GM12878 (cell line): ENCODE measurements around the gene ABHD8. TPM values are rescaled to one million over a fixed set of nuclear protein-coding genes. Genes with fewer than 3 reads are reported as not detected.

ENCODE experiments used
- ATAC-seq: fragments of 200-7000 bp; cut with Tn5 transposase; 3 replicates; pipeline ENCODE4 v1.9.1; 2020; ENCODE audit warnings: mild to moderate bottlenecking, moderate library complexity
- BruUV-seq: library from RNA; stranded (reverse); fragments of 400-500 nt; replicated peaks from 2 replicates; lab custom pipeline; 2021; lab: Mats Ljungman, UMichigan
- CTCF ChIA-PET: fragments of 300-600 bp; sonication (Branson Sonifier 250); formaldehyde crosslinking; extraction: SDS; loops from one replicate; lab custom pipeline; 2021; ENCODE audit warnings: inconsistent platforms; lab: Yijun Ruan, JAX
- POLR2A ChIA-PET: fragments of 350-600 bp; formaldehyde crosslinking; extraction: SDS; loops from one replicate; lab custom pipeline; 2021; ENCODE audit warnings: inconsistent platforms; lab: Charles Lee
- RAD21 ChIA-PET: fragments of 300-600 bp; sonication (Branson Sonifier 250); formaldehyde crosslinking; loops from one replicate; lab custom pipeline; 2023; ENCODE audit warnings: antibody characterized with exemption; ENCODE audit not compliant: unreplicated experiment; lab: Charles Lee
- SMC1A ChIA-PET: fragments of 300-600 bp; sonication (Branson Sonifier 250); formaldehyde crosslinking; loops from one replicate; lab custom pipeline; 2023; ENCODE audit not compliant: unreplicated experiment, uncharacterized antibody; lab: Charles Lee
- DNase-seq: peaks from one replicate; pipeline ENCODE4 v3.0.0-alpha.2; 2011; ENCODE audit warnings: low read depth, low spot score
- FAIRE-seq: peaks from 3 replicates; lab custom pipeline; 2011; peaks lifted over from hg19 to GRCh38; lab: Jason Lieb, UNC
- H2AFZ ChIP-seq: 2 replicates; pipeline ENCODE4 v1.6.0; 2011; ENCODE audit warnings: low read depth, low read length, control low read depth; ENCODE audit not compliant: control insufficient read depth
- H3K27ac ChIP-seq: 2 replicates; pipeline ENCODE4 v1.5.1; 2011; ENCODE audit warnings: control low read depth; ENCODE audit not compliant: control insufficient read depth, insufficient read depth
- H3K27me3 ChIP-seq, 2 experiments: replicated peaks in 1 of 2; 2 replicates each; pipeline versions ENCODE4 v1.6.0 to v1.6.1; 2011; ENCODE audit warnings: low read length in 1 of 2; ENCODE audit not compliant: control insufficient read depth in 2 of 2, insufficient read depth in 2 of 2
- H3K36me3 ChIP-seq, 2 experiments: 2 replicates each; pipeline ENCODE4 v1.5.1; 2011; ENCODE audit warnings: low read length in 1 of 2; ENCODE audit not compliant: control insufficient read depth in 2 of 2, insufficient read depth in 2 of 2
- H3K4me1 ChIP-seq: 2 replicates; pipeline ENCODE4 v1.6.1; 2011; ENCODE audit warnings: mild to moderate bottlenecking, low read length, moderate library complexity, mixed read lengths; ENCODE audit not compliant: control insufficient read depth, insufficient read depth
- H3K4me2 ChIP-seq: 2 replicates; pipeline ENCODE4 v1.6.0; 2011; ENCODE audit warnings: control low read depth; ENCODE audit not compliant: control insufficient read depth, insufficient read depth
- H3K4me3 ChIP-seq: fragments of 200-600 bp; sonication (generic); 2 replicates; pipeline ENCODE4 v1.5.1; 2016
- H3K79me2 ChIP-seq: 2 replicates; pipeline ENCODE4 v1.6.0; 2011; ENCODE audit warnings: low read length; ENCODE audit not compliant: control insufficient read depth, insufficient read depth
- H3K9ac ChIP-seq: 2 replicates; pipeline ENCODE4 v1.8.0; 2011; ENCODE audit warnings: low read length, control low read depth, mixed read lengths; ENCODE audit not compliant: control insufficient read depth, insufficient read depth
- H3K9me3 ChIP-seq: replicated peaks from 3 replicates; pipeline ENCODE4 v1.5.1; 2011; ENCODE audit warnings: mild to moderate bottlenecking, low read length; ENCODE audit not compliant: control insufficient read depth, insufficient read depth
- H4K20me1 ChIP-seq: 2 replicates; pipeline ENCODE4 v1.6.0; 2011; ENCODE audit not compliant: control insufficient read depth, insufficient read depth
- CREB1 ChIP-seq: IDR thresholded peaks from 2 replicates; pipeline ENCODE4 v1.6.1; 2012; ENCODE audit warnings: low read depth, mild to moderate bottlenecking, inconsistent platforms
- EZH2 ChIP-seq: IDR thresholded peaks from 2 replicates; pipeline ENCODE4 v1.6.1; 2012; ENCODE audit warnings: low read depth, mild to moderate bottlenecking, control low read depth, inconsistent platforms, low read length, borderline replicate concordance; ENCODE audit not compliant: control insufficient read depth
- NR2F1 ChIP-seq: fragments of 450-650 bp; conservative IDR thresholded peaks from 2 replicates; pipeline ENCODE4 v1.6.1; 2017; ENCODE audit warnings: mild to moderate bottlenecking
- RFX5 ChIP-seq: IDR thresholded peaks from 2 replicates; pipeline ENCODE4 v1.6.1; 2011; ENCODE audit warnings: low read depth, low read length, improper control_type of control experiment
- SMARCA5 ChIP-seq: fragments of 450-650 bp; IDR thresholded peaks from 2 replicates; pipeline ENCODE4 v1.6.1; 2017; ENCODE audit warnings: mild to moderate bottlenecking
- SPI1 ChIP-seq: IDR thresholded peaks from 2 replicates; pipeline ENCODE4 v1.6.1; 2011; ENCODE audit warnings: low read depth, mild to moderate bottlenecking, low read length, moderate library complexity, borderline replicate concordance; ENCODE audit not compliant: insufficient read depth
- YBX1 ChIP-seq: fragments of 450-650 bp; IDR thresholded peaks from 2 replicates; pipeline ENCODE4 v1.6.1; 2016; ENCODE audit warnings: antibody characterized with exemption
- ZBED1 ChIP-seq: IDR thresholded peaks from 2 replicates; pipeline ENCODE4 v1.6.1; 2016; ENCODE audit warnings: borderline replicate concordance
- WGBS: methylation state at CpG from one replicate; pipeline ENCODE4 v1.1.6; 2016; ENCODE audit warnings: low lambda C conversion rate; ENCODE audit not compliant: insufficient replicate concordance, insufficient coverage; ENCODE audit errors: missing lambda C conversion rate; 5-methylcytosine and 5-hydroxymethylcytosine counted together
- in situ Hi-C: fragments of 300-500 bp; cut with MboI; formaldehyde crosslinking; loops from 9 replicates; pipeline ENCODE4 v1.14.3; 2018; ENCODE audit warnings: mixed read lengths
- intact Hi-C: fragments of 100-400 bp; cut with micrococcal nuclease; formaldehyde crosslinking; loops from one replicate; pipeline ENCODE4 v1.14.2; 2022; ENCODE audit not compliant: unreplicated experiment
- polyA plus RNA-seq, 11 experiments: library from polyadenylated mRNA; depleted of rRNA in 4 of 11; unstranded in 6 of 11; stranded (reverse) in 5 of 11; fragments of >200 nt; fragmentation: Nextera tagmentation in 4 of 11; fragmentation: Illumina TruSeq in 1 of 11; extraction: Ambion mirVana in 4 of 11; extraction: Trizol in 1 of 11; gene quantifications; 1 replicate in 1 of 11; 2 replicates in 10 of 11; pipeline versions ENCODE4 v1.2.1 to v1.2.3, GENCODE V29; 2011 to 2016; ENCODE audit warnings: inconsistent platforms in 2 of 11, missing spikeins in 2 of 11, low read depth in 1 of 11
- total RNA-seq, 4 experiments: library from RNA; depleted of rRNA in 3 of 4; stranded (reverse); fragments of >200 nt in 3 of 4; fragmentation: Illumina TruSeq in 1 of 4; extraction: Trizol in 1 of 4; gene quantifications; 2 replicates each; pipeline versions ENCODE4 v1.2.1 to v1.2.3, GENCODE V29; 2013 to 2021
- TF ChIP-seq, protein P1 (sequence below): fragments of 450-650 bp; formaldehyde crosslinking; IDR thresholded peaks from 2 replicates; pipeline ENCODE4 v1.5.0; 2022; ENCODE audit warnings: mild to moderate bottlenecking, missing genetic modification characterization

ABHD8 gene
- total and polyA plus RNA-seq, 10 of the 15 experiments (the other 5 are each of a cell fraction or from before 2014, with no cell fraction given) = 0.03 to 12.5 (median 6.0) TPM

DNA sequence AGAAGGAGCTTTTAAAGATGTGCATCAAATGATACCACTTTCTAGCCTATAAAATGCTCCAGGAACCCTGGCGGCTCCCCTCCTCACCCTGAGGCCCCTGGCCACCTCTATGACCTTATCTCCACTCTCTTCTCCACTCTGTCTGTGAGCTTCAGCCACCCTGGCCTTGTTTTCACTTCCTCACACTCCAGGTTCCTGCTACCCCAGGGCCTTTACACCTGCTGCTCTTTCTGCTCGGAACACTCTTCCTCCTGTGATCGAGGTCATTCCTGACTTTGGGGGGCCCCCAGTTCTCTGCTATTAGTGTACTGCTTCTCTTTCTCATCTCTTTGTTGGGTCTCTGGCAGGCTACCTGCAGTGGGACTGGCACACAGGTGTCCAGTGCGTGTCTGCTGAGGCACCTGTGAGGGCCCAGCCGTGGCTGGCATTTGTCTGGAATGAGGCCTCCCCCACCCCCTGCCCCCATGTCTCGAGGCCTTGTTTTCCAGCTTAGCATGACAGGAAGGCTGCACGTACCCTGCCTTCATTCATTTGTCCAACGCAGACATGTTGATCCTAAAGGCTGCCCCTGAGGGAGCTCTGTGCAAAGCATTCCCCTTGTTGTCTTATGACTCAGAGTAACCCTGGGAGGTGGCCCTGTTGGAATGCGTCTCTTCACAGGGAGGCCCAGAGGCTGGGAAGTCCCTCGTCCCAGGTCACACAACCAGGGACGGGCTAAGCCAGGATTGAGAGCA, 8.4 kb upstream of the ABHD8 start:
- BruUV-seq = no TSS peak
- ChIA-PET SMC1A (no interaction called here), RAD21 (no interaction called here), POLR2A (no interaction called here), CTCF (no interaction called here)
- 97% methylated on average over 11 of the region's 11 CpGs for WGBS
- peak overlapping the region; percentile 44; the same call in 1 of the 2 replicates for H3K4me2 ChIP-seq
- peaks cover 15% of the 10 kb centered on the region for H3K4me1 ChIP-seq
- peaks cover 8 to 13% of the 10 kb centered on the region in 2 experiments; a peak in 3 of 4 replicates for H3K36me3 ChIP-seq
- no peak for DNase-seq
- H3K9ac ChIP-seq = no peak overlapping the region
- in situ Hi-C loops = no loop called here
- no peak for FAIRE-seq
- no peak for ATAC-seq
- intact Hi-C loops = no loop called here
- H3K27me3 ChIP-seq = no peaks in the 10 kb centered on the region
- peak; percentile 25; the same call in 1 of the 2 replicates for TF ChIP-seq SPI1
- TF ChIP-seq RFX5 = no peak
- peaks cover 3% of the 10 kb centered on the region; the same call in 1 of the 2 replicates for H4K20me1 ChIP-seq
- no peak overlapping the region for H3K27ac ChIP-seq
- no peaks in the 10 kb centered on the region for H3K9me3 ChIP-seq
- peaks cover 29% of the 10 kb centered on the region for H3K79me2 ChIP-seq
- H2AFZ ChIP-seq = no peak overlapping the region
- H3K4me3 ChIP-seq = no peak overlapping the region

DNA sequence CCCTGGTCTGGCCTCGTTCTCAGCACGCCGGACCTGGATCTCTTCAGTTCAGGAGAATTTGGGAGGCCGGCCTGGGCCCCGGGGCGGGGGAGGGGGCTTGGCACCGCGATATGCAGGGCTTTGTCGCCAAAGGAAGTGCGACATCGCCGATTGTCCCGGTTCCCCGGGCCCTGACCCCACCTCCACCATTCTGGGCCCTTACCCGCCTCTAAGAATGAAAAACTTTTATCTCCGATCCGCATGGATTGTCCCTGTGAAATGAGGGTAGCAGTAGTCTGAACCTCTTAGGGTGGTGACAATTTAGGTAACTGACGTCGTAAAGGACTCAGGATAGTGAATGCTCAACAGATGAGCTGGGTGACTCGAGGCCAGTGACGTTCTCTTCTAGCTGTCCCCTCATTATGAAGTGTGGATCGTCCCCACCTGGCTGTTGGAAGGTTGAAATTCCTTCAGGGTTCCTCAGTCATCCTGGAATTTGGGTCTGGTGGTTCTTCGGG, 6.8 kb upstream of the ABHD8 start:
- Histone ChIP-seq H3K27ac (peak overlapping the region; percentile 88), H3K4me2 (peak overlapping the region; percentile 98), H3K79me2 (peaks cover 37% of the 10 kb centered on the region), H3K27me3 (no peaks in the 10 kb centered on the region), H3K9ac (peak overlapping the region; percentile 80), H3K4me3 (peak overlapping the region; percentile 96), H3K4me1 (peaks cover 19% of the 10 kb centered on the region), H3K9me3 (no peaks in the 10 kb centered on the region), H3K36me3 (peaks cover 5 to 13% of the 10 kb centered on the region in 2 experiments; a peak in 3 of 4 replicates), H4K20me1 (peaks cover 3% of the 10 kb centered on the region; the same call in 1 of the 2 replicates), H2AFZ (peak overlapping the region; percentile 46; the same call in 1 of the 2 replicates)
- ATAC-seq = no peak
- BruUV-seq = no TSS peak
- FAIRE-seq = no peak
- DNase-seq = no peak
- ChIA-PET SMC1A (no interaction called here), POLR2A (interaction anchor here (1.2 to 2.9 kb wide), 4 partner anchors 17 to 95 kb away, joined by 3 to 24 read pairs (median 6); partner anchors contain the start of genes ANO8 and BST2), CTCF (interaction anchor here (1.2 kb wide), 1 partner anchor 25 kb away, joined by 5 read pairs; no protein-coding TSS in a partner anchor), RAD21 (interaction anchor here (1.0 kb wide), 1 partner anchor 13 kb away, joined by 3 read pairs; no protein-coding TSS in a partner anchor)
- 11% methylated on average over 14 of the region's 23 CpGs for WGBS
- in situ Hi-C loops (no loop called here), intact Hi-C loops (loop anchor here (1.0 to 10.0 kb wide), 2 partner anchors 24 to 415 kb away; partner anchors contain the start of gene ANO8)
- peak; percentile 67; the same call in 1 of the 2 replicates for TF ChIP-seq CREB1
- TF ChIP-seq ZBED1 = peak; percentile 59; the same call in 1 of the 2 replicates
- no peak for TF ChIP-seq EZH2
- TF ChIP-seq, protein P1, sequence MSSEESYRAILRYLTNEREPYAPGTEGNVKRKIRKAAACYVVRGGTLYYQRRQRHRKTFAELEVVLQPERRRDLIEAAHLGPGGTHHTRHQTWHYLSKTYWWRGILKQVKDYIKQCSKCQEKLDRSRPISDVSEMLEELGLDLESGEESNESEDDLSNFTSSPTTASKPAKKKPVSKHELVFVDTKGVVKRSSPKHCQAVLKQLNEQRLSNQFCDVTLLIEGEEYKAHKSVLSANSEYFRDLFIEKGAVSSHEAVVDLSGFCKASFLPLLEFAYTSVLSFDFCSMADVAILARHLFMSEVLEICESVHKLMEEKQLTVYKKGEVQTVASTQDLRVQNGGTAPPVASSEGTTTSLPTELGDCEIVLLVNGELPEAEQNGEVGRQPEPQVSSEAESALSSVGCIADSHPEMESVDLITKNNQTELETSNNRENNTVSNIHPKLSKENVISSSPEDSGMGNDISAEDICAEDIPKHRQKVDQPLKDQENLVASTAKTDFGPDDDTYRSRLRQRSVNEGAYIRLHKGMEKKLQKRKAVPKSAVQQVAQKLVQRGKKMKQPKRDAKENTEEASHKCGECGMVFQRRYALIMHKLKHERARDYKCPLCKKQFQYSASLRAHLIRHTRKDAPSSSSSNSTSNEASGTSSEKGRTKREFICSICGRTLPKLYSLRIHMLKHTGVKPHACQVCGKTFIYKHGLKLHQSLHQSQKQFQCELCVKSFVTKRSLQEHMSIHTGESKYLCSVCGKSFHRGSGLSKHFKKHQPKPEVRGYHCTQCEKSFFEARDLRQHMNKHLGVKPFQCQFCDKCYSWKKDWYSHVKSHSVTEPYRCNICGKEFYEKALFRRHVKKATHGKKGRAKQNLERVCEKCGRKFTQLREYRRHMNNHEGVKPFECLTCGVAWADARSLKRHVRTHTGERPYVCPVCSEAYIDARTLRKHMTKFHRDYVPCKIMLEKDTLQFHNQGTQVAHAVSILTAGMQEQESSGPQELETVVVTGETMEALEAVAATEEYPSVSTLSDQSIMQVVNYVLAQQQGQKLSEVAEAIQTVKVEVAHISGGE (CRISPR knock-in tag) = peak; percentile 77
- no peak for TF ChIP-seq YBX1
- TF ChIP-seq NR2F1 = 0 out of 2 replicates have a peak, but pooled peaks have one; percentile 57
- 0 out of 2 replicates have a peak, but pooled peaks have one; percentile 0 for TF ChIP-seq SMARCA5
